A549 (cell line): ENCODE measurements around the gene ERAL1. TPM values are rescaled to one million over a fixed set of nuclear protein-coding genes. Genes with fewer than 3 reads are reported as not detected.
"Not testable (repeated sequence)": the region's sequence is repeated elsewhere in the genome, so short reads cannot be mapped to it uniquely, and the experiment has no call there.

Source experiments
- ATAC-seq, 2 experiments: fragments of 200-7000 bp in 1 of 2; fragments of >200 bp in 1 of 2; cut with Nextera tagmentation in 1 of 2; cut with Tn5 transposase in 1 of 2; 3 replicates each; pipeline versions ENCODE4 v1.8.0 to v1.9.1; 2018 to 2020; ENCODE audit warnings: mild to moderate bottlenecking in 1 of 2, moderate library complexity in 1 of 2
- CTCF ChIA-PET: fragments of 300-600 bp; sonication (Branson Sonifier 250); formaldehyde crosslinking; extraction: SDS; loops from one replicate; lab custom pipeline; 2021; ENCODE audit warnings: antibody characterized with exemption, inconsistent platforms; lab: Yijun Ruan, JAX
- POLR2A ChIA-PET: fragments of 350-600 bp; formaldehyde crosslinking; extraction: SDS; loops from one replicate; lab custom pipeline; 2021; ENCODE audit warnings: antibody characterized with exemption, inconsistent platforms; lab: Yijun Ruan, JAX
- DNase-seq, 2 experiments: peaks; one replicate each; pipeline versions ENCODE4 v3.0.0 to v3.0.0-alpha.2; 2011 to 2016; ENCODE audit warnings: low read depth in 1 of 2, low spot score in 1 of 2
- FAIRE-seq: peaks from 2 replicates; lab custom pipeline; 2011; peaks lifted over from hg19 to GRCh38; lab: Jason Lieb, UNC
- H3K27ac ChIP-seq, 2 experiments: fragments of >200 bp; sonication (Bioruptor Twin); formaldehyde crosslinking; 3 replicates each; pipeline ENCODE4 v1.5.1; 2016 to 2017
- H3K4me1 ChIP-seq: fragments of >200 bp; sonication (Bioruptor Twin); formaldehyde crosslinking; 3 replicates; pipeline ENCODE4 v1.6.1; 2016
- H3K4me2 ChIP-seq: fragments of >200 bp; sonication (Bioruptor Twin); formaldehyde crosslinking; 3 replicates; pipeline ENCODE4 v1.6.1; 2016
- H3K4me3 ChIP-seq: fragments of >200 bp; sonication (Bioruptor Twin); formaldehyde crosslinking; 3 replicates; pipeline ENCODE4 v1.5.1; 2016
- H3K9me3 ChIP-seq: fragments of >200 bp; sonication (Bioruptor Twin); formaldehyde crosslinking; 3 replicates; pipeline ENCODE4 v1.6.1; 2016
- BCL3 ChIP-seq: fragments of >200 bp; sonication (Bioruptor Twin); formaldehyde crosslinking; IDR thresholded peaks from 3 replicates; pipeline ENCODE4 v1.6.1; 2016
- BHLHE40 ChIP-seq: IDR thresholded peaks from 2 replicates; pipeline ENCODE4 v1.6.1; 2012; ENCODE audit warnings: low read depth, low read length, inconsistent platforms
- CBX2 ChIP-seq: fragments of 200-600 bp; sonication (generic); IDR thresholded peaks from 2 replicates; pipeline ENCODE4 v1.6.1; 2016; ENCODE audit warnings: low read depth, mild to moderate bottlenecking, borderline replicate concordance
- CBX8 ChIP-seq: fragments of 200-600 bp; sonication (generic); IDR thresholded peaks from 2 replicates; pipeline ENCODE4 v1.6.1; 2016
- CEBPB ChIP-seq, 2 experiments: fragments of >200 bp in 1 of 2; sonication (Bioruptor Twin) in 1 of 2; formaldehyde crosslinking in 1 of 2; IDR thresholded peaks; 2 replicates each; pipeline ENCODE4 v1.6.1; 2012 to 2016
- CHD2 ChIP-seq: fragments of 150-350 bp; IDR thresholded peaks from 2 replicates; pipeline ENCODE4 v1.6.1; 2014; ENCODE audit warnings: low read length; ENCODE audit not compliant: partially characterized antibody
- ESRRA ChIP-seq: fragments of 150-350 bp; IDR thresholded peaks from 2 replicates; pipeline ENCODE4 v1.6.1; 2014; ENCODE audit warnings: mild to moderate bottlenecking, low read length, borderline replicate concordance
- FOSL2 ChIP-seq, 2 experiments: fragments of 450-650 bp in 1 of 2; fragments of >200 bp in 1 of 2; sonication (Bioruptor Twin) in 1 of 2; formaldehyde crosslinking; IDR thresholded peaks; 2 replicates each; pipeline versions ENCODE4 v1.5.0 to v1.6.1; 2016 to 2020; ENCODE audit warnings: mild to moderate bottlenecking in 1 of 2, moderate library complexity in 1 of 2
- FOXS1 ChIP-seq: fragments of 250-450 bp; sonication (Bioruptor Pico); IDR thresholded peaks from 2 replicates; pipeline ENCODE4 v1.5.0; 2020; ENCODE audit warnings: mild to moderate bottlenecking, moderate library complexity
- GATA3 ChIP-seq: IDR thresholded peaks from 2 replicates; pipeline ENCODE4 v1.6.1; 2012; ENCODE audit warnings: borderline replicate concordance
- HDAC2 ChIP-seq: fragments of 200-600 bp; sonication (generic); IDR thresholded peaks from 2 replicates; pipeline ENCODE4 v1.6.1; 2016
- HOXB13 ChIP-seq: fragments of 250-450 bp; sonication (Bioruptor Pico); IDR thresholded peaks from 2 replicates; pipeline ENCODE4 v1.5.0; 2020; ENCODE audit warnings: low read depth, mild to moderate bottlenecking, moderate library complexity
- HOXB5 ChIP-seq: fragments of 250-450 bp; sonication (Bioruptor Pico); IDR thresholded peaks from 2 replicates; pipeline ENCODE4 v1.5.0; 2020; ENCODE audit warnings: mild to moderate bottlenecking, moderate library complexity
- JUN ChIP-seq, 2 experiments: fragments of >200 bp; sonication (Bioruptor Twin); formaldehyde crosslinking; IDR thresholded peaks; 2 replicates in 1 of 2; 3 replicates in 1 of 2; pipeline ENCODE4 v1.6.1; 2016 to 2017
- JUNB ChIP-seq: fragments of >200 bp; sonication (Bioruptor Twin); formaldehyde crosslinking; IDR thresholded peaks from 2 replicates; pipeline ENCODE4 v1.6.1; 2016
- MAFK ChIP-seq: fragments of 450-650 bp; IDR thresholded peaks from 2 replicates; pipeline ENCODE4 v1.6.1; 2014; ENCODE audit not compliant: partially characterized antibody
- NPAS2 ChIP-seq: fragments of 250-450 bp; sonication (Bioruptor Pico); IDR thresholded peaks from 2 replicates; pipeline ENCODE4 v1.8.0; 2022; ENCODE audit warnings: mild to moderate bottlenecking, moderate library complexity, borderline replicate concordance
- NR3C1 ChIP-seq: fragments of >200 bp; sonication (Bioruptor Twin); formaldehyde crosslinking; IDR thresholded peaks from 3 replicates; pipeline ENCODE4 v1.6.1; 2017
- PHF8 ChIP-seq: fragments of 200-600 bp; sonication (generic); IDR thresholded peaks from 2 replicates; pipeline ENCODE4 v1.6.1; 2016; ENCODE audit warnings: low read depth, mild to moderate bottlenecking, antibody characterized with exemption, moderate library complexity, borderline replicate concordance
- POLR2AphosphoS2 ChIP-seq: conservative IDR thresholded peaks from 2 replicates; pipeline ENCODE4 v1.6.1; 2012; ENCODE audit warnings: low read length, improper control_type of control experiment, inconsistent platforms
- RCOR1 ChIP-seq: fragments of 150-350 bp; IDR thresholded peaks from 2 replicates; pipeline ENCODE4 v1.6.1; 2014; ENCODE audit warnings: antibody characterized with exemption, low read length, low read depth
- RNF2 ChIP-seq: fragments of 200-600 bp; sonication (generic); IDR thresholded peaks from 2 replicates; pipeline ENCODE4 v1.6.1; 2016; ENCODE audit warnings: low read depth, mild to moderate bottlenecking, antibody characterized with exemption, moderate library complexity, borderline replicate concordance
- SMC3 ChIP-seq: fragments of >200 bp; sonication (Bioruptor Twin); formaldehyde crosslinking; IDR thresholded peaks from 3 replicates; pipeline ENCODE4 v1.6.1; 2018; ENCODE audit warnings: inconsistent platforms
- TFCP2L1 ChIP-seq: fragments of 250-450 bp; sonication (Bioruptor Pico); IDR thresholded peaks from 2 replicates; pipeline ENCODE4 v1.5.0; 2021; ENCODE audit warnings: mild to moderate bottlenecking
- TP53 ChIP-seq: fragments of 250-450 bp; sonication (Bioruptor Pico); IDR thresholded peaks from 2 replicates; pipeline ENCODE4 v1.5.0; 2021; ENCODE audit warnings: mild to moderate bottlenecking, moderate library complexity
- USF2 ChIP-seq: fragments of 450-650 bp; IDR thresholded peaks from 2 replicates; pipeline ENCODE4 v1.6.1; 2014; ENCODE audit warnings: antibody characterized with exemption
- ZC3H11A ChIP-seq: fragments of 450-650 bp; IDR thresholded peaks from 2 replicates; pipeline ENCODE4 v1.6.1; 2014; ENCODE audit warnings: antibody characterized with exemption, mild to moderate bottlenecking
- ZFP36 ChIP-seq: fragments of 450-650 bp; IDR thresholded peaks from 2 replicates; pipeline ENCODE4 v1.6.1; 2014; ENCODE audit warnings: borderline replicate concordance; ENCODE audit not compliant: partially characterized antibody
- ZSCAN20 ChIP-seq: fragments of 250-450 bp; sonication (Bioruptor Pico); IDR thresholded peaks from 2 replicates; pipeline ENCODE4 v1.8.0; 2022; ENCODE audit warnings: mild to moderate bottlenecking, moderate library complexity
- WGBS: methylation state at CpG from one replicate; pipeline ENCODE4 v1.1.6; 2017; ENCODE audit errors: missing lambda C conversion rate; 5-methylcytosine and 5-hydroxymethylcytosine counted together
- polyA plus RNA-seq, 4 experiments: library from polyadenylated mRNA; depleted of rRNA in 3 of 4; stranded (reverse); fragments of >200 nt; fragmentation: RNase III in 1 of 4; extraction: RNeasy Plus Mini Kit Qiagen cat#74134 plus additional on column Dnase treatment in 1 of 4; gene quantifications; 2 replicates in 3 of 4; 3 replicates in 1 of 4; pipeline ENCODE4 v1.2.3, GENCODE V29; 2011 to 2017
- TF ChIP-seq, protein P1 (sequence below): fragments of >200 bp; sonication (Bioruptor Twin); formaldehyde crosslinking; IDR thresholded peaks from 3 replicates; pipeline ENCODE4 v1.5.1; 2016
- TF ChIP-seq, protein P2 (sequence below): IDR thresholded peaks from 2 replicates; pipeline ENCODE4 v1.6.1; 2012; ENCODE audit warnings: low read depth, borderline replicate concordance
- TF ChIP-seq, protein P3 (sequence below): fragments of 150-350 bp; IDR thresholded peaks from 2 replicates; pipeline ENCODE4 v1.6.1; 2014; ENCODE audit warnings: low read depth, mild to moderate bottlenecking, low read length
- TF ChIP-seq, protein P4 (sequence below): fragments of >200 bp; sonication (Bioruptor Twin); formaldehyde crosslinking; IDR thresholded peaks from 2 replicates; pipeline ENCODE4 v1.6.1; 2016

ERAL1 gene
- polyA plus RNA-seq, 2 of the 4 experiments (the other 2 are of a cell fraction) = 78.9 to 88.3 TPM

DNA sequence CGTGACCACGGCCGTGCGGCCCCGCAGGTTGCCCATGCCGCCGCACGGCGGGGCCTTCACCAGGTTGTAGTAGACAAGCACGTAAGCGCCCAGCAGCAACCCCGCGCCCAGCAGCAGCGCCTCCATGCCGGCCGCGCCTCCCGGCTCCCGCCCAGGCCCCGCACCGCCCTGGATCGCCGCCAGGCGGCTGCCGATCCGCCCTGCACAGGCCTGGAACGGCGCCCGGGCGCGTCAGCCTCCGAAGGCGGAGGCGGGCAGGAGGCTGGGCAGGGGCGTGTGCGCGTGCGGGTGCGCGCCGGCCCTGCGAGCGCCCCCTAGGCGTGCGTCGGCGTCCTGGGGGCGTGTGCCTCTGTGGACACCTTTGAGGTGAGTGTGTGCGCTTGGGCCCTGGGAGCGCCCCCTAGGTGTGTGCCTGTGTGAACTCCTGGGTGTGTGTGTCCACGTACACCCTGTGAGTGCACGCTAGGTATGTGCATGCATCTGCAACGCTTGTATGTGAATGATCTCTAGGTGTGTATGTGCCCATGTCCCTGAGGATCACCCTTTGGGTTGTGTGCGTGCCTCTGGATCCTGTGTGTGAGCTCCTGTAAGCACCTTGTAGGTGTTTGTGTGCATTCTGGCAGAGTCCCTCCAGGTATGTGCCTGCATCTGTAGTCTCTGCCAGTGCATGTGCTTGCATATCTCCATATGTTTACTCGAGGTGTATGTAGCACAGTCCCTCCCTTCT, 48.2 kb downstream of the ERAL1 start, which contains the start of gene DHRS13 (continued):
- TF ChIP-seq, protein P1, sequence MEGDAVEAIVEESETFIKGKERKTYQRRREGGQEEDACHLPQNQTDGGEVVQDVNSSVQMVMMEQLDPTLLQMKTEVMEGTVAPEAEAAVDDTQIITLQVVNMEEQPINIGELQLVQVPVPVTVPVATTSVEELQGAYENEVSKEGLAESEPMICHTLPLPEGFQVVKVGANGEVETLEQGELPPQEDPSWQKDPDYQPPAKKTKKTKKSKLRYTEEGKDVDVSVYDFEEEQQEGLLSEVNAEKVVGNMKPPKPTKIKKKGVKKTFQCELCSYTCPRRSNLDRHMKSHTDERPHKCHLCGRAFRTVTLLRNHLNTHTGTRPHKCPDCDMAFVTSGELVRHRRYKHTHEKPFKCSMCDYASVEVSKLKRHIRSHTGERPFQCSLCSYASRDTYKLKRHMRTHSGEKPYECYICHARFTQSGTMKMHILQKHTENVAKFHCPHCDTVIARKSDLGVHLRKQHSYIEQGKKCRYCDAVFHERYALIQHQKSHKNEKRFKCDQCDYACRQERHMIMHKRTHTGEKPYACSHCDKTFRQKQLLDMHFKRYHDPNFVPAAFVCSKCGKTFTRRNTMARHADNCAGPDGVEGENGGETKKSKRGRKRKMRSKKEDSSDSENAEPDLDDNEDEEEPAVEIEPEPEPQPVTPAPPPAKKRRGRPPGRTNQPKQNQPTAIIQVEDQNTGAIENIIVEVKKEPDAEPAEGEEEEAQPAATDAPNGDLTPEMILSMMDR = peak; percentile 100
- TF ChIP-seq HOXB13 (CRISPR knock-in tag) (no peak), TP53 (CRISPR knock-in tag) (0 out of 2 replicates have a peak, but pooled peaks have one; percentile 27), ZC3H11A (no peak), CHD2 (no peak), RCOR1 (no peak), ESRRA (peak; percentile 40; the same call in 1 of the 2 replicates), JUN (IDR thresholded peaks at IDR 0.05) (peak; percentile 61 to 80; a peak in 3 of 5 replicates), ZSCAN20 (CRISPR knock-in tag) (no peak), CBX8 (no peak), HDAC2 (no peak), JUNB (no peak), HOXB5 (CRISPR knock-in tag) (no peak), GATA3 (peak; percentile 68), FOSL2 (IDR thresholded peaks at IDR 0.05) (no peak), FOSL2 (CRISPR knock-in tag; IDR thresholded peaks at IDR 0.05) (peak; percentile 82), USF2 (no peak), SMC3 (peak; percentile 83), POLR2AphosphoS2 (no peak), CEBPB (IDR thresholded peaks at IDR 0.05) (0 out of 4 replicates have a peak, but pooled peaks of 1 of the 2 experiments have one; percentile 20), ZFP36 (no peak), CBX2 (no peak), BHLHE40 (peak; percentile 87), RNF2 (no peak), PHF8 (peak; percentile 1; the same call in 1 of the 2 replicates), TFCP2L1 (CRISPR knock-in tag) (no peak), NR3C1 (no peak), BCL3 (0 out of 3 replicates have a peak, but pooled peaks have one; percentile 29), MAFK (no peak), FOXS1 (CRISPR knock-in tag) (no peak), NPAS2 (CRISPR knock-in tag) (no peak)
- TF ChIP-seq, protein P2, sequence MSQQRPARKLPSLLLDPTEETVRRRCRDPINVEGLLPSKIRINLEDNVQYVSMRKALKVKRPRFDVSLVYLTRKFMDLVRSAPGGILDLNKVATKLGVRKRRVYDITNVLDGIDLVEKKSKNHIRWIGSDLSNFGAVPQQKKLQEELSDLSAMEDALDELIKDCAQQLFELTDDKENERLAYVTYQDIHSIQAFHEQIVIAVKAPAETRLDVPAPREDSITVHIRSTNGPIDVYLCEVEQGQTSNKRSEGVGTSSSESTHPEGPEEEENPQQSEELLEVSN = peak; percentile 78
- TF ChIP-seq, protein P3, sequence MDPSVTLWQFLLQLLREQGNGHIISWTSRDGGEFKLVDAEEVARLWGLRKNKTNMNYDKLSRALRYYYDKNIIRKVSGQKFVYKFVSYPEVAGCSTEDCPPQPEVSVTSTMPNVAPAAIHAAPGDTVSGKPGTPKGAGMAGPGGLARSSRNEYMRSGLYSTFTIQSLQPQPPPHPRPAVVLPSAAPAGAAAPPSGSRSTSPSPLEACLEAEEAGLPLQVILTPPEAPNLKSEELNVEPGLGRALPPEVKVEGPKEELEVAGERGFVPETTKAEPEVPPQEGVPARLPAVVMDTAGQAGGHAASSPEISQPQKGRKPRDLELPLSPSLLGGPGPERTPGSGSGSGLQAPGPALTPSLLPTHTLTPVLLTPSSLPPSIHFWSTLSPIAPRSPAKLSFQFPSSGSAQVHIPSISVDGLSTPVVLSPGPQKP = no peak
- TF ChIP-seq, protein P4, sequence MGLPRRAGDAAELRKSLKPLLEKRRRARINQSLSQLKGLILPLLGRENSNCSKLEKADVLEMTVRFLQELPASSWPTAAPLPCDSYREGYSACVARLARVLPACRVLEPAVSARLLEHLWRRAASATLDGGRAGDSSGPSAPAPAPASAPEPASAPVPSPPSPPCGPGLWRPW = no peak

DNA sequence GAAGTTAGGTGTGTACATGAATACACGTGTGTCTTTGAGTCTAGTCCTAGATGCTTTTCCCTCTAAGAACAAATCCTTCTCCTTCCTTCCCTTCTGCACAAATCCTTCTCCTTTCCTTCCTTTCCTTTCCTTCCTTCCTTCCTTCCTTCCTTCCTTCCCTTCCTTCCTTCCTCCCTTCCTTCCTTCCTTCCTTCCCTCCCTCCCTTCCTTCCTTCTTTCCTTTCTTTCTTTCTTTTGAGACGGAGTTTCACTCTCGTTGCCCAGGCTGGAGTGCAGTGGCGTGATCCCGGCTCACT, 48.7 kb downstream of the ERAL1 start:
- 62% methylated on average over 5 of the region's 5 CpGs for WGBS
- DNase-seq, H3K4me1 ChIP-seq, H3K4me3 ChIP-seq, ATAC-seq, H3K9me3 ChIP-seq, H3K27ac ChIP-seq, FAIRE-seq, POLR2A ChIA-PET: not testable (repeated sequence)
- CTCF ChIA-PET = interaction anchor here (0.6 to 34.7 kb wide), 28 partner anchors 13 to 285 kb away, joined by 3 to 685 read pairs (median 6); partner anchors contain the start of genes FAM222B, NEK8, PHF12 and TLCD1
- peak overlapping the region; percentile 95 for H3K4me2 ChIP-seq
